ENCODE data around the gene TOR4A.
A peak's percentile ranks its signal among the peaks of the same experiment; 100 is the strongest.

The TOR4A gene

DNA sequence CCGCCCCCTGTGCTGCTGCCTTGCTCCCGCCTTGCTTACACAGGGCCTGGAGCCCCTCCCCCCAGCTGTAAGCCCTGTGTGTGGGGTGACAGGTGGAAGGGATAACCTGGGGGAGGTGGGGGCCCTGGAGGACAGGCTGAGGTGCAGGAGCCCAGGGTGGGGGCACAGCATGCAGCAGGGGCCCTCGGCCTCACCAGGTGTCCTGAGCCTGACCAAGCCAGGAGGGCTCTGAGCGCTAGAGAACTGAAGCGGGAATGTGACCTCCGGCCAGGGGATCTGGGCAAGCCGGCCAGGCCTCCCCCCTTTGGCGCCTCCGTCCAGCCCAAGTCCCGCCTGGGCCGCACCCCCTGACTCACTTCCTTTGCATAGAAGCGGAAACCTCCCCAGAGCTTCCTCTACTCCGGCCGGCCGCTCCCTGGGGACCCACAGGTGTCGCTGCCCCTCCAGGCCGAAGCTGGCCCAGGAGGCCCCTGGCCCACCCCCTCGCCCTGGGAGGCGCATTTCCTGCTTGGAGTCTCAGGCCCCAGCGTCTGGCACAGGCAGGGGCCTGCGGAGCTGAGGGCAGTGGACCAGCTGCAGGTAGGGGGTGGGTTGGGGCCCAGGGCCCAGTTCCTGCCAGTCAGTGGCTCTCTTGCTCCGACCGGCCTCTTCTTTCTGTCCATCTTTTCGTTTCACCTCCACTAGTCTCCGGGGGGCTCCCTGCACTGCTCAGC lies at the start of gene TOR4A:
TOR4A (plus strand) TSS at position 398 of the 713 bp plus-strand sequence. CDS start 964 bp downstream, outside the sequence.
- no peak for DNase-seq

DNA sequence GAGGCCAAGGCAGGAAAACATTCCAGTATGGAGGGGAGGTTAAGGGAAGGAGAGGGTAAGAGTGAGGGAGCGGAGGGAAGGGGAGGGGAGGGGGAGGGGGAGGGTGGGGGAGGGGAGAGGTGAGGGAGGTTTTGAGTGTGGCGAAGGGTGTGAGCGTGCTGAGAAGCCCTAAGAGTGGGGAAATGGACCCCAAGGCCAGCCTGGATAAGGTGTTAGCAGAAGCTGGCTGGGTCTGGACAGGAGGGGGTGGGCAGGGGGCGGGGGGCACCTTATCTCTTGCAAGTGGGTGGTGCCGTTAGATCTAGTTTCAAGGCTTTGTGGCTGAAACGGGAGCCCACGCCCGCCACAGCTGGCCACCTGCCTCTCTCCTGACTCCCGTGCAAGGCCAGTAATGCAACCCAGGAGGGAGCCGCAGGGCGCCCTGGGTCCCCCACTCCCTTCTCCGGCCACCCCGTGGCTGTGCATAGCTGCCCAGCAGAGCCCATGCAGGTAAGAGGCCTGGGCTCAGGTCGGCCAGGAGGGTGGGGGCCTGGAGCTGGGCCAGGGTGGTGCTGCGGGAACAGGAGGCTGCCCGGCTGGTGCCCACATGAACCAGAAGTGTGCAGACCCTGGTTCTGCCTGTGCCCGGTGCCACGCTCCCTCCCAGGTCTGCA lies 49.5 kb upstream of the TOR4A start:
- DNase-seq: no peak

DNA sequence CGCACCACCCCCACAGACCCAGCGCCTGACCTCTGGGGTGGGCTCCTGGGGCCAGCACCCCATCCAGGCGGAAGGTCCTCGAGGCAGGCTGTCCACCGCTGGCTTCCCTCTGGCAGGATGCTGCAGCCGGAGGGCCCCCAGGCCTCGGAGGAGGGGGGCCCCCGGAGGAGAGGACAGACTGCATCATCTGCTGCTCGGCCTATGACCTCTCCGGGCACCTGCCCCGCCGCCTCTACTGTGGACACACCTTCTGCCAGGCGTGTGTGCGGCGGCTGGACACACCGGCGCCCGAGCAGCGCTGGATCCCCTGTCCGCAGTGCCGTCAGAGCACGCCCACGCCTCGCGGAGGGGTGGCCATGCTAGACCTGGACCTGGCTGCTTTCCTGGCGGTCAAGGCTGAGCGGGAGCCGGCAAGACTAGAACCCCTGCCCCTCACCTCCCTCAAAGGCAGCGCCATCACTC lies 49.0 kb upstream of the TOR4A start:
- DNase-seq: no peak

DNA sequence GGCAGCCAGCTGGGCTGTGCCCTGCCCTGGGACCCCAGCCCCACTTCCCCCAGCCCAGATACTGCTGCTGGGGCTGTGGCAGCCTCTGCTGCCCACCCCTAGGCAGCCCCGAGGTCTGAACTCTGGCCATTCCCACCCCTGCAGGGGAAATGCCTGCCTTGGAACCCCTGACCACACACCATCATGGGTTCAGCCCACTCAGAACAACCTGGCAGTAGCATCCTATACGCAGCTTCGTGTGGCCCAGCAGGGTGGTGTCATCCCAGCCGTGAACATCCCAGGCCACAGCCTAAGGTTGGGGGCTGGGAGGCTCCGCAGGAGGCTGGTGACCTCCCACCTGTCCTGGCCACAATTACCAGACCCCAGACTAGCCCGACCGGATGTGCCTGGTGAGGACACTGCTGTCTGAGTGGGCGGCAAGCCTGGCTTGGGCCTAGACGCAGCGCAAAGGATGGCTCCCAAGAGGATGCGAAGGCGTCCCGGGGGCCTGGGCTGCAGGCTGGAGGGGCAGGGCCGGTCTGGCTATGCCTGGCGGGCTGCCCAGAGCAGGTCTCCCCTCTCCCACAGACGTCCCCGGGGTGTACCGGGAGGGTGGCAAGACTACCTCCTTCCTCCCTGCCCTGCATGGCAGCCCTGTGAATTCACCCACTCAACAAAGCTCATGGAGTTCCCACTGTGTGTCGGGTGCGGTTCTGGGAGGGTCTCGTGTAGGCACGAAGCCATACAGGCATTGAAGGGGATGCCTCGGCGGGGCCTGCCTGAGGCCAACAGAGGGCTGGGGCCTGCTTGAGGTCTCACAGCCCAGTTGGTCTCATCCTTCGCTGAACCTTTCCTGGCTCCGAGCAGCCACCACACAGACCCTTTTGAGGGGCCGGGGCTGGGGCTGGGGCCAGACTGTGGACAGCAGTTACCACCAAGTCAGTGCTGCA lies 48.3 kb upstream of the TOR4A start:
- no peak for DNase-seq

DNA sequence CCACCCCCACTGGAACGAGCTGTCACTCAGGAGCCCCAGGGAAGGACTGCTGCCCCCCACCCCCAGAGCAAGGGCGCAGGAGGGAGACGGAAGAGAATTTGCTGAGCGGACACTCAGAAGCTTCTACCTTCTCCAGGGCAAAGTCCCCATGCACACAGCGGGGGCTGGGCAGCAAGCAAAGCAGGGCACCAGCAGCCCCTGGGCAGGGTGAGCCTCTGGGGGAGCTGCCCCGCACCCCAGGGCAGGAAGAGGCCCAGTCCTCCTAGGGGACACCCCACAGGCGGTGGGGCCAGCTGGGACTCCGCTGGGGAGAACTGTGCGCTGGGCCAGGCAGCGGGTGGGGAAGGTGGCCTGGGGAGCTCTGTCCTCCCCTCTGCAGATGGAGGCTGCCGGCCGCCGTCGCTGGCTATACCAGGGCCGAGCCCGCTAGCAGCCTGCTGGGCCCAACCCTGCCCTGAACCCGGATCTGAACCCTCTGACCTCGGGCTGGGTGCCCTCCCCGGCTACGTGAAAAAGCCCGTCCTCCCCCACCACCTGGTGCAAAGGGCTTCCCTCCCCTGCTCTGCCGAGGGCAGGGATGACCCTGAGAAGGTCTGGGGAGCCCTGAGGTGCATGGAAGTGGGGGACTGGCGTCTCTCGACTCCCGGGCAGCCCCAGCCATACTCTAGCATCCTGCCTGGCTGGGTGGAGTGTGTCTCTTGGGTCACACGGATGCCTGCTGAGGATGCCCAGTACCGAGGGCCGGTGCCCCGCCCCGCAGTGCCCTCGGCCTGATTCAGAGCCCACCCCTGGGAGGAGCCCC lies 47.4 kb upstream of the TOR4A start:
- no peak for DNase-seq

DNA sequence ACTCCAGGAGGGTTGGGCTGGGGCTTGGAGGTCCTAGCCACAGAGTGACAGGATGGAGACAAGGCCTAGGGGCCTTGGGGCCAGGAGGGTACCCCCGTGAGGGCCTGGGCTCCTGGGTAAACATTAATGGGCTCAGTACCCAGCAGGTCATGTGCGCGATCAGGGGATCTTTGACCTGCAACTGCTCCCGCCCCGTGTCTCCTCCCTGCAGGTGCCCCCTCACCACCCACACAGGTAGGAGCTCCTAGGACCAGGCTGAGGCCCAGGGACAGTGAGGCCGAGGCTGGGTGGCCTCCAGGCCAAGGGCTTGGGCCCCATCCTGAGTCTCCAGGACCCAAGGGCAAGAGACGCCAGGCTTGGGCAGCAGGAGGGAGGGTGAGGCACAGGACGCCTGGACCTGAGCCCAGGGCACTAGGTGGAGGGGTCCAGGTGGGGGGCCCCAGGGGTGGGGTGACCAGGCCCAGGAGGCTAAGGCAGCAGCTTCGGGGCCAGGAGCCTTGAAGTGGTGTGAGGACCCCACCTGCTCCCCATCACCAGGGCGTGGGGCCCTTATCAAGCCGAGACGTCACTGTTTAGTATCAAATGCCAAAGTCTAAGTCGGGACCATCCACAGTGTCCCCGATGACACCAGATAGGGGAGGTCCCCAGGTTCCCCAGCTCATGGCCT lies 46.7 kb upstream of the TOR4A start, which contains the start of gene SLC34A3:
SLC34A3 (plus strand) TSS at position 197 of the 667 bp plus-strand sequence. CDS start 802 bp downstream, outside the sequence.
- no peak for DNase-seq

DNA sequence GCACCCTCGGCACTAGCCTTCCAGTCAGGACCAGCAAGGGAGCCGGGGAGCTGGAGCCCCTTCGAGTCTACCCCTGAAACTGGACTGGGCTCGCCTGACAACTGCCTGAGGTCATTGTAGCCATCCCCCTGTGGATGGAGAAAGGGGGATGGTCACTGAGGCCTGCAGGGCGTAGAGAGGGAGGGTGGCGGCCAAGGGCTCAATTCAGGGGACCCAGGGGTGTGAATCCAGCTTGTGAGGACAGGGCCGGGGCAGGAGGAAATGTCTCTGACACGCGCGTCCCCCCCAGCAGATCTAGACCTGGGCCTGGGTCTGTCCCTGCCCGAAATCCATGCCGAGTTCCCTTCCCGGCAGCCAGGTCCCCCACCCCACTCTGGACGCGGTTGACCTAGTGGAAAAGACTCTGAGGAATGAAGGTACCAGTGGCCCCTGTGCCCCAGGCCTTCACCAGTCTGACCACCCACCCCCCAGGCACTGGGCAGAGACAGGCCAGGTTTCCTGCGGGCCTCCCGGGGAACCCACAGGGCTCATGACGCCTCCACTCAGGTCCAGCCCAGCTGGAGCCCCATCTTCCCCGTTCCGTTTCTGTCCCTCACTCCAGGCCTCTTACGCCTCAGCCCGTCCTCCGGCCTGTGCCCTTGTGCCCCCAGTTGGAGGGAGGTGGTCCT lies 46.0 kb upstream of the TOR4A start:
- no peak for DNase-seq

DNA sequence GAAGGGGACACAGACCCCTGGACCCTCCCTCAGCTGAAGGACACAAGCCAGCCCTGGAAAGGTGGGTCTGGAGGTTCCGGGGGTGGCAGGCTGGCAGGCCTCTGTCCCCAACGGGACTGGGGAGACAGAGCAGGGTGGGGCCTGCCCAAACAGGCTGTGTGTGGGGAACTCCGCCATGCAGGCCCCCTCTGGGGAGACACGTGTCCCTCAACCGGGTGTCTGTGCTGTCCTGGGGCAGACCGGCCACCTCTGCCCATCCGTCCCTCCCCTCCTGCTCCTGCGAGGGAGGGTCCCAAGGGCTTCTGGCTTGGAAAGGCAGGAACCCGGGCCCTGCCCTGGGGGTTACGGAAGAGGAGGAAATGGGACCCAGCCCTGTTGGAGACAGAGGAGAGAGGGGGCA lies 45.4 kb upstream of the TOR4A start:
- no peak for DNase-seq

DNA sequence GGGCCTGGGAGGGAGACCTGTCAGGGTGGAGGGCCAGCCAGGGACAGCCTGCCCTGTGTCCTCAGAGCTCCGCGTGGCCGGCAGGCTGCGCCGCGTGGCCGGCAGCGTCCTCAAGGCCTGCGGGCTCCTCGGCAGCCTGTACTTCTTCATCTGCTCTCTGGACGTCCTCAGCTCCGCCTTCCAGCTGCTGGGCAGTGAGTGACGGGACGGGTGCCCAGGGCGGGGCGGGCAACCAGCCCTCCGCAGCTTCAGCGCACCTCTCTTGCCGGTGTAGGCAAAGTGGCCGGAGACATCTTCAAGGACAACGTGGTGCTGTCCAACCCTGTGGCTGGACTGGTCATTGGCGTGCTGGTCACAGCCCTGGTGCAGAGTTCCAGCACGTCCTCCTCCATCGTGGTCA lies 45.0 kb upstream of the TOR4A start:
- no peak for DNase-seq

DNA sequence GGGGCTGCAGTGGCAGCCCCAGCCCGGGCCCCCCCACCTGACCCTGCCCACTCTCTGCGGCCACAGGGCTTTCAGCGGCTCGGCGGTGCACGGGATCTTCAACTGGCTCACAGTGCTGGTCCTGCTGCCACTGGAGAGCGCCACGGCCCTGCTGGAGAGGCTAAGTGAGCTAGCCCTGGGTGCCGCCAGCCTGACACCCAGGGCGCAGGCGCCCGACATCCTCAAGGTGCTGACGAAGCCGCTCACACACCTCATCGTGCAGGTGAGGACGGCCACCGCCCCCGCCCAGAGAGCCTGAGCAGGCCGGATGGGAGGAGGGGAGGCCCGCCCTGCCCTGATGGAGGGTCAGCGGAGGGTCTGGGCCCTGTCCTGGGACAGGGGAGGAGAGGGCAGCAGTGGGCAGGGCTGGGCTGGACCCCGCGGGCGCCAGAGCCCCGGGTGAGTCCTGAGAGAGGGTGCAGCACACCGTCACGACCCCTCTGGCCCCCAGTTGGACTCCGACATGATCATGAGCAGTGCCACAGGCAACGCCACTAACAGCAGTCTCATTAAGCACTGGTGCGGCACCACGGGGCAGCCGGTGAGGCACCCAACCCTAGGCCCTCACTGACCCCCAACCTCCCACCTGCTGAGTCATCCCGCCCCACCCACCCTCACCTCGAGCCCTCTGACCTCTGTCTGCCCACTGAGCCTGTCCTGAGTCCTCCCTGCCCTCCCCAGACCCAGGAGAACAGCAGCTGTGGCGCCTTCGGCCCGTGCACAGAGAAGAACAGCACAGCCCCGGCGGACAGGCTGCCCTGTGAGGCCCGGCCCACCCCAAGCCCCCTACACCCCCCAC lies 44.2 kb upstream of the TOR4A start:
- DNase-seq: no peak

DNA sequence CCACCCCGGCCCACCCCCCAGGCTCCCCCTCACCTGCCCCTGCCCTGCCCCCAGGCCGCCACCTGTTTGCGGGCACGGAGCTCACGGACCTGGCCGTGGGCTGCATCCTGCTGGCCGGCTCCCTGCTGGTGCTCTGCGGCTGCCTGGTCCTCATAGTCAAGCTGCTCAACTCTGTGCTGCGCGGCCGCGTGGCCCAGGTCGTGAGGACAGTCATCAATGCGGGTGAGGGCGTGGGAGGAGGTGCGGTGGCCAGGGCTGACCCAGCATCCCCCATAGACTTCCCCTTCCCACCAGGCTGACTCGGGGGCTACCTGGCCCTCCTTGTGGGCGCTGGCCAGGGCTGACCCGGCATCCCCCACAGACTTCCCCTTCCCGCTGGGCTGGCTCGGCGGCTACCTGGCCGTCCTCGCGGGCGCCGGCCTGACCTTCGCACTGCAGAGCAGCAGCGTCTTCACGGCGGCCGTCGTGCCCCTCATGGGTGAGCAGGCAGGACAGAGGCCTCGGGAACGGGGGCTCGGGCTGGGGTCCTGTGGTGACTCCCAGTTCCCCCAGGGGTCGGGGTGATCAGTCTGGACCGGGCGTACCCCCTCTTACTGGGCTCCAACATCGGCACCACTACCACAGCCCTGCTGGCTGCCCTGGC lies 43.4 kb upstream of the TOR4A start:
- no peak for DNase-seq

DNA sequence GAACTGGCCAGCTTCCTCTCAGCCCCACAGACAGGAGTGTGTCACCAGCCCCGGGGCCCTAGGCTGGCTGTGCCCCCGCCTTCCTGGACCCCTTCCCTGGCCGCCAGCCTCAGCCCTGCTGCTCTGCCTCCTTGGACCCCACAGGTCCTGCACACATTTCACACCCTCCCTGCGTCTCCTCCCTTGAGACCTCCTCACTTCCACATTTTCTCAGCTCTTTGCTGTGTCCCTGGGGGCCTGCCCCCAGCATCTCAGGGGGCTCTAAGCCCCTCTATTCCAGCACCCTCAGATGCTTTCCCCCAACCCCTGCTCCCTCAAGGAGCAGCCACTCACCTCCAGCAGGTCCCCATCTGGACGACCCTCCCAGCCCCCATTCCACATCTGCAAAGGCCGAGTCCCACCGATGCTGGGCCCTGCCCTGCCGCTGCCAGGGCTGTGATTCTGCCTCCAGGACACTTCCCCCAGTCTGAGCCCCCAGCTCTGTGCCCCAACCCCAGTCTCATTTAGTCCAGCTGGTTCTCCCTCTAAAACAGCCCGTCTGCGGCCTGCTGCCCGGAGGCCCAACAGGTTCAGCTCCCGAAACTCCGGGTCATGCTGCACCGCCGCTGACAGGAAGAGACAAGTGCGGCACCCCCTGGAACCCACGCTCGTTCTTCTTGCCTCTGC lies 42.6 kb upstream of the TOR4A start:
- no peak for DNase-seq

DNA sequence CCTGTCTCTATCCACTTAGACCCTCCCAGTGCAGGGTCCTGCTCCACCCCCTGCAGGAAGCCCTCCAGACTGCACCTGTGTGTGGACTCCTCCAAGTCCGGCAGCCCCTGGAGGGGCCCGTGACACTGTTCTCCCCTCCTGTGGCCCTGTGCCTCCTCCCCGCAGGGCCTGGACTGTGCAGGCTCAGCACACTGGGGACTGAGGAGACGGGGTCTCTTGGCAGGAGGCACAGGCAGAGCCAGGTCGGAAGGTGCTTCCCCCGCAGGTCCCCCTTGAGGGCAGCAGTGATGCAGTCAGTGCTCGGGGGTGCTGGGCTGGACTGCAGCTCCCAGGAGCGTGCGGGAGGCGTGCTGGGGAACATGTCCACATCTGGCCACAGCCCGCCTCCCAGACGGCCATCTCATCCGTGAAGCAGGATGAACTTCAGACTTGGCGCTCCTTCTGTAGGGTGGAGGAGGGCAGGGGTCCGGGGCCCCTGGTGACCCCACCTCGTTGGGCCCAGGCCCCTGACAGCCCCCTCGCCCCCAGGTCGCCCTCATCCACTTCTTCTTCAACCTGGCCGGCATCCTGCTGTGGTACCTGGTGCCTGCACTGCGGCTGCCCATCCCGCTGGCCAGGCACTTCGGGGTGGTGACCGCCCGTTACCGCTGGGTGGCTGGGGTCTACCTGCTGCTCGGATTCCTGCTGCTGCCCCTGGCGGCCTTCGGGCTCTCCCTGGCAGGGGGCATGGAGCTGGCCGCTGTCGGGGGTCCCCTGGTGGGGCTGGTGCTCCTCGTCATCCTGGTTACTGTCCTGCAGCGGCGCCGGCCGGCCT lies 41.9 kb upstream of the TOR4A start:
- DNase-seq: no peak

DNA sequence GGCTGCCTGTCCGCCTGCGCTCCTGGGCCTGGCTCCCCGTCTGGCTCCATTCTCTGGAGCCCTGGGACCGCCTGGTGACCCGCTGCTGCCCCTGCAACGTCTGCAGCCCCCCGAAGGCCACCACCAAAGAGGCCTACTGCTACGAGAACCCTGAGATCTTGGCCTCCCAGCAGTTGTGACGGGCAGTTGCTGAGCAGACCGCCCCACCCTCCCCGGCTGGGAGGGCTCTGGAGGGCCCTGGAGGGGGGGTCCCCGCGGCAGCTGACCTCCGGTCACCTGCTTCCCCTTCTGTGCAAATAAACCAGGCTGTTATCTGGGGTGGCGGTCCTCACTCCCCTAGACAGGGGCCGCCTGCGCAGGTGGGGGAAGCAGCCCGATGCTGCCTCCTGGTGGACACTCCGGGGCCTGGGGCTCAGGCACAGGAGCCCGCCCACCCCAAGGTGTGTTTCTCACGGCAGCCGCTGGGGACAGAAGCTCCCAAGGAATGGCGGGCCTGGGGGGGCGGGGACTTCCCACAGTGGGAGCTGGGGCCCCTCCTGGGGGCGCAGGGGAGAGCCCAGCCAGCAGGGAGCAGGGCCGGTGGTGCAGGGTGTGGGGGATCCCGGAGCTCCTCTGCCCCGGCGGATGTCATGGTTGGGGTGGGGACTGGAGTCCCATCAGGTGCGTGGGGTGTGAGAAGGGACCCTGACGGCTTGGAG lies 41.1 kb upstream of the TOR4A start:
- peak; percentile 18 for DNase-seq

DNA sequence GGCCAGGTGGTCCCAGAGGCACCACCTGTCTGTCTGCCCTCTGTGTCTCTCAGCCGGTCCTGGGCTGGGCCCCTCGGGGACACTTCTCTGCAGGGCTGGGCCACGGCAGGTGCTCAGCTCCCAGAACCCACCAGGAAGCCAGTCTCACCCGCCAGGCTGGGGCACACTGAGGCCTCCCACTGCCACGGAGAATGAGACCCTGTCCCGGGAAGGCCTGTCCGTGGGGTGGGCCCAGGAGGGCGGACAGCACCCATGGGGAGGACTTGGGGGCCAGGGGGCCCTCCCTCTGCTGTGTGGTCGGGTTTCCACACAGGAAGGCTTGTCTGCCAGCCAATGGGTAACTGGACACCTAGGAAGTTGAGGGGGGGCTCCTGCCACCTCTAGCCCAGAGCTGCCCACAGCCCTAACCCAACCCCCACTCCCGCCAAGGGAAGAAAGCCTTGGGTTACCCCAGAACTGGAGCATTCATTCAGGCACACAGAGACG lies 40.5 kb upstream of the TOR4A start:
- no peak for DNase-seq

DNA sequence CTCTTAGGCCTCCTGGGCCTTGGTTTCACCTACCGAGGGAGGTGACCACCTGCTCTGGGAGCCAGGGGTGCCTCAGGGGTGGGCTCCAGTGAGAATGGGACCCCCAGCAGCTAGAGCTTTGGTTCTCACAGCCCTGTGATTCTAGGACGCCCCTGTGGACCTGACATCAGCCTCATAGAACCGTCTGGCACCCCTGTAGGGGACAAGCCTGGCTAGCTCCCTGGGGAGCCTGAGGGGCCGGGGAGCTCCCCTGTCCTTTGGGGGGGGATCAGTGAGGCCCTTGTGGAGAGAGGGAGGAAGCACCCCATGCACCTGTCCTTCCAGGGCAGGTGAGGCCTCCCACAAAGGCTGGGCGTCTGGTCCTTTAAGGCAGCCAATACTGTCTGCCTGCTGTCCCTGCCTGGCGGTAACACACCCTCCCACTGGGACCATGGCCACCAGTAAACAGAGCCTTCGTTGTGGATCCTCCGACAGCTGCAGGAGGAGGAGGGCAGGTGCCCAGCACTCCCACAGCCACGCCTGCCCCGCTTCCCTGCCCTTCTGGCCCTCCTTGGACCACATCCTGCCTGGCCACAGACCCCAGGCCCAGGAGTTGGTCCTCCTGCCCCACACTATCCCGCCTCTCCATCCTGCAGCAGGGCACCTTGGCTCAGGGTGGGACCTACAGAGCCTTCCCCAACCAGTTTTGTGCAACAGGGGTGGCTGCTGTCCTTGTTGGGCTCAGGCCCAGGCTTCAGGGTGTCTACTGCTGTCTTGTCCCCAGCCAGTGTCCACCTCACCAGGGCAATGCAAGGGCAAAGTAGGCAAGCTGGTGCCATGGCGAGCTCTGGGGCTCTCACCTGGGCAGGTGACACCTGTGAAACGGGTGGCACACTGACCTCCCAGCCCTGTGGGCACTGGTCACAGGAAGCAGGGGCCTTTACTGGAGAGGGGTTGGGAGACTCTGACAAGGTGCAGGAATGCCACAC lies 39.5 kb upstream of the TOR4A start:
- peak; percentile 70 for DNase-seq

Data from SHP77 treated with DMSO at 0.1 percent for 48 hours (cell line).